ENCODE data around the gene PRR18.

PRR18 gene

DNA sequence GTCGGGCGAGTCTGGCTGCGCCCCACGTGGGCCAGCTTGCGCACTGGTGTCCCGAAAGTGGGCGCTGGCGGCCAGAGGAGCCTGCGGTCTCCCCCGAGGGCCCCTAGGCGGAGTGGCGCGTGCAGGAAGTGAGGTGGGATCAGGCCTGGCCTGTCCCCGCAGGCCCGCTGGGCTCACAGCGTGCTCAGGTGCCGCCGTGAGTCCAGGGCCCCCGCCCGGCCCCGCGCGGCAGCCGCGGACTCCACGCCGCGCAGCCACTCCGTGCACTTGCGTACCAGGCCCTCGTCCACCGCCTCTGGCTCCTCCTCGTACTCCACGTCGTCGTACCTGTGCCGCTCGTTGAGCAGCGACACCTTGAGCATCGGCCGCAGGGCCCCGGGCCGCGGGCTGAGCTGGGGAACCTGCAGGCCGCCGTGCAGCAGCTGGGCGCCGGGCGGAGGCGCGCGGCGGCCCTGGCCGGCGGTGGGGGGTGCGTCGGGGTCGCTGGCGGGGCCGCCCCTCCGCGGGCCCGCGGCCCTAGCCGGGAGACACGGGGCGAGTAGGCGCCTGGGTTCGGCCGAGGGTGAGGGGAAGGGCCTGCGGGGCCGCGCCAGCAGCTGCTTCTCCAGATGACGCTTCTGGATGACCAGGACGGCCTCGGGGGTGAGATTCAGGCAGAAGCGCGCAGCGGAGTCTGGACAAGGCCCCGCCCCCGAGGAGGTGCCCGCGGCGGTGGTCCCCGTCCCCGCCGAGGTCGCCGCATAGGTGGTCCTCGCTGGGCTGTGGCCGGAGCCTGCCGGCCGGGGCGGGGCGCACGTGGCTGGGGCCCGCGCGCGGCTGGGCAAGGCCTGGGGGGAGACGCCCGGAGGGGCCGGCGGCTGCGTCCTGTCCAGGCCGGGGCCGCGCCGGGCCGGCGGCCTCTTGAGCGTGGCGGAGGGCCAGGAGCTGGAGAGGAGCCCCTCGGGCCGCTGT lies 835 bp downstream of the PRR18 start:
- no peak for DNase-seq (ENCODE audit: extremely low read depth in 1 of 2, low read depth in 1 of 2)

DNA sequence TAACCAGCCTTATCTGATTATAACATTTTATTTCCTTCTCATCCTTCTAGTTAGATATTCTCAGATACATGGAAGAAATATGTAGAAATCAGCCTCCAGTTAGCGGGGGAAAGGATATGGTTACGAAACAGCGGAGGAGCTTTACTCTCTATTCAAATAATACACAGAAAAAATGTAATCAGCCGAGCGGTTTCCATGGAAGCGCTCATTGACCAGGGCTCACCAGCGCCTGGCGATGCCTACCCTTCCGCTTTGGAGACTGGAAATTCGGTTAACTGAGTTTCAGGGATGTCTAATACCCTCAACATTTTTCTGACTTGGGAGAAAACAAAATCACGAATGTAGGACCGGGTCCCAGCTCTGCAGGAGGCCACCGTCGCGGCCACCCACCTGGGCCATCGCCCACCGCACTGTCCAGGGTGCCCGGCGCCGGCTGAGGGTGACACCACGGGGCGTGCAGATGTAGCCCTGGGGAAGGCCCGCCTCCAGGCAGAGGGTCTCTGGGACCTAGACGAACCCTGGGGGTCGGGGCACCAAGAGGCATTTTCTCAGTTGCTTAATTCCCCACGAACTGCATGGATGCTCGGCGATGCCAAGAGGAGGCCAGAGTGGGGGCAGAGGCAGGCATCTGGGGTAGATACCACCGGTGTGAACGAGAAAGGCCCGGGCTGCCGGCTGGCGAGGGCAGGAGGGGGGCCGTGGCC lies 1.7 kb downstream of the PRR18 start:
- DNase-seq (ENCODE audit: extremely low read depth in 1 of 2, low read depth in 1 of 2) = no peak

DNA sequence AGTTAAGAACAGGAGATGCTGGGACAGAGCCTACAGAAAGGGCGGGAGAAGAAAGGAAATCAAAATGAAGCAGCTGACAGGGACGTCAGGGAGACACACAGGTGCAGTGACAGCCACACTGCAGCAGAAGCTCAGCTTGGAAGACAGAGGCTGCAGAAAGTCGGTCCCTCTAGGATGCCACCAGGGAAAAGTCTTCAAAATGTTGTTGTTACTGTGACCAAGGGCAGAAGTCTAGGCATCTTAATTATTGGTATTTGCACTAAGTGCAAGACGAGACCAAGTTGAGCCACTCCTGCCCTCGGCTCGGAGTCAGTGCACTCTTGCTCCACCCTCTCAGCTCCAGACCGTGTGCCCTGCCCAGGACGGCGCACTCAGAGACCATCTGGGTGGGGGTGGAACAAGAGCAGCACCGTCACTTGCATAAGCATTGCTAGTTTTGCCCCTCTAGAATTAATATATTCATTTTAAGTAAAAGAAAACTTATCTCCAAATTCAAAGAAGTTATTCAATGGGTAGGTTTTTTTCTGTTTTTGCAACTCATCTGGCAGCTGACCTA lies 2.6 kb downstream of the PRR18 start:
- DNase-seq (ENCODE audit: extremely low read depth in 1 of 2, low read depth in 1 of 2) = no peak

DNA sequence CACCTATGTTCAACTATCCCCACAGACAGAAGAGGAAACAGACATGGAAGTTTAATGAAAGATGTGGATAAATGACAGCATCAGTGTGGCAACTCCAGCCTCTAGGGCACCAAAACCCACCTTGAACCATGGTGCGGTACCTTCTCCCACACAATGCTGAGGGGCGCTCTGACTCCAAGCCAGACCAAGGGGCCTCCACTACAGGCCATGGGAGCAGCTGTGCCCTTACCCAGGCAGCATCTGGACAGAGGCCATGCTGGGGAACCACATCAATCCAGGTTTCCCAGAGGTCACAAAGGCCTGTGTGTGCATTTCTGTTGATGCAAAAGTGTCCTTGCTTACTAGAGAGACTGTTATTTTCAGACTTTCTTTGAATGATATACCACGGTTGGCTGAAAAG lies 4.1 kb downstream of the PRR18 start:
- DNase-seq (ENCODE audit: extremely low read depth in 1 of 2, low read depth in 1 of 2) = no peak

DNA sequence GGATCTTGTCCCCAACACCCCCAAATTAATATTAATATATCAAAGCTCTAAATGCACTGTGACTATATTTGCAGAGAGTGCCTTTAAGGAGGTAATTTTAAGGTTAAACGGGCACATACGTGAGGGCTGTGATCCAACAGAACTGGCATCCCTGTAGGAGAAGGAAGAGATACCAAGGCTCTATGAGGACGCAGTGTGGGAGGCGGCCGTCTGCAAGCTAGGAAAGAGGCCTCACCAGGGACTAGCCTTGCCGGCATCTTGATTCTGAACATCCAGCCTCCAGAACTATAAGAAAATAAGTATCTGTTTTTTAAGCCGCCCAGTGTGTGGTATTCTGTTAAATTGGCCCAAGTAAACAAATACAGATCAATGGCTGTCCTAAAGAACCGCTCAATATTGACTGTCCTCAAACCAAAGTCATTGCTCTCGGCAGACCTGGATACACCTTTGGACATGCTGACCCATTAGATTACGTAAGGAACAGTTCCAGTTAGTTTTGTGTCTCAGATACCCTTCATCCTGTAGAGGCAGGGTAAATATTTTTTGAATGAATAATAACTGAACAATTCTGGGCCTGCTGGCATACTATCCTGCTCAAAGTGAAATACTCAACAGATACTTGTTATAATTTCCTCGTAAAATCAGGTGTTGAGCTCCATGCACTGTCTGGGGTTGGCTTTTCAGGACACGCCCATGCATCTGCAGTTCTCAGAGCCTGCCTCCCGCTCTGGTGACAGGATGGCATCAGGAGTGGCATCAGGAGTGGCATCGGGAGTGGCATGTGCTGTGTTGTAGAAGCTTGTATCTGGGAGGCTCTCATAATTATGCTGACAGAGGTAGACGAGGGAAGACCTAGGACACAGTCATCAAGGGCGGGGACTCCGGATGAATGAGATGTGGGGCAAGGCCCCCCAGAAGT lies 6.3 kb downstream of the PRR18 start:
- no peak for DNase-seq (ENCODE audit: extremely low read depth in 1 of 2, low read depth in 1 of 2)

DNA sequence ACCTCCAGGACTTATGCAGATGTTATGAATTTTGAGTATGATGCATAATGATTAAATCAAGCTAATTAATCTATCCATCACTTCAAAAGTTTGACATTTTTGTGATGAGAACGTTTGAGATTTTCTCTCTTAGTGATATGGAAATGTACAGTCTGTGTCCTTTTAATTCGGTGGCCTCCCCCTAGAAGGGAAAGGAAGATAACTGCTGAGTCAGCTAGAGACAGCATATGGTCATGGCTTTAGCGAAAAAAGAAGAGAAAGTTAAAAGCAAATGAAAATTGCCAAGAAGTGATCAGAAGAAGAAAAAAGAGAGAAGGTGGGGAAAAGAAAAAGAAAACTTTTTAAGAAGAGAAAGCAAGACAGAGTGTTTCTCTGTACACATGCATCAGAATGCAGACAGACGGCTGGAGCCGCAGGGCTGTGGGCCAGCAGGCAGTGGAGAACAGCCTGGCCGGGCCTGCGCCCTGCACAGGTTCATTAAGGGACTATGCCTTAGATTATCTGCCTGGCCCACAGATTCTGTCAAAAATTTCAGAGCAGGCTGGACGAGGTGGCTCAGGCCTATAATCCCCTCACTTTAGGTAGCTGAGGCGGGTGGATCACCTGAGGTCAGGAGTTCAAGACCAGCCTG lies 7.7 kb downstream of the PRR18 start:
- no peak for DNase-seq (ENCODE audit: extremely low read depth in 1 of 2, low read depth in 1 of 2)

DNA sequence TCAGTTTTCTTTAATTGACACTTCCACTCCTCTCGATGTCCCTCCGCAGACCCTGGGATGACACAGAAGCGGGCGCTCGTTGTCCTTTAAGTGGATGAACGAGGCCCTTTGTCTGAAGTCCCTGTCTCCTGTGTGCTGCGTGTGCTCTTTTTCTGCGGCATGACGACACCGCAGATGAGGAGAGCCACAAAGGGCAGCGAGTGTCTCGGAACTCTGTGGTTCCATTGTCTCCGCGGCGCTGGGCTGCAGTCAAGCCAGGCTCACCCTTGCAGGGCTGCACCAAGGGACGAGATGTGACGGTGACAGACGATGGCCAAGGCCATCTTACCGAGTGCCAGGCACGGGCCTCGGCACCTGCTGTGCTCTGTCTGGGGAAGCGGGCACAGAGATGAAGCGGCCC lies 10.6 kb downstream of the PRR18 start:
- DNase-seq (ENCODE audit: extremely low read depth in 1 of 2, low read depth in 1 of 2) = no peak

DNA sequence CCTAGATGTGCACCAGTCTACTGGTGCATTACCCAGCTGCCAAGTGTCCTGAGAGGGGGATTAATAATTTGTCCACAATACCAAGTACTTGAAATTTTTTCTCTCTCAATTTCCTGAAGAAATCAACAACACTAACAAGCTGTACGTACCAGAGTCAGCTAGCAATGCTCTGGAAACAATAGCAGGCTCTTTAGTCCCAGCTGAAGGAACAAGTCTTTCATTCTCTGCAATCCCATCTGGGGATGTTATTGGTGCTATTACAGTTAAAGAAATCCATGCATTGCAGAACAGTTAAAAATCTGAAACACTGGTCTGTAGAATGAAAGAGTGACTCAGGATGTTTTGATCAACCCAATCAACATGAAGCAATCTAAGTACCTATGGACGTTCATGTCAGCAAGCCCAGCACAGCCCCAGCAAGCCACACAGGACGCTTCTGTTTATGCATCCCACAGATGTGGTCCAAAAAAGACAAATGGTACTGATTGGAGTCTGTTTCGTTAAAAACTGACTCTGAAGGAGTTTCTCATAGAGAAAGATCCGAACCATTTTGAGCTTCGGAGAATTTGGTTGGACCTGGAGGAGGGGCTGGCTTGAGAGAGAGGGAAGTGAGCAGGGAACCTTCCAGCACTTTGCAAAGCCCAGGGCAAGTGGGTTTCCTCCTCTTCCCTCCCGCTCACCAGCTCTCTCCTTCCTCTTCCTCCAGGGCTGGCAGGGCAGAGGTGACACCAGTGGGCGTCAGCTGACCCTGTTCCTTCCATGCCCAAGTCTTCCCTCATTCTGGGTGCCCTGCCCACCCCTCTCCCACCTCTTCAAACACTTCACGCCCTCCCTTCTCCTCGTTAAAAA lies 11.9 kb downstream of the PRR18 start:
- no peak for DNase-seq (ENCODE audit: extremely low read depth in 1 of 2, low read depth in 1 of 2)

DNA sequence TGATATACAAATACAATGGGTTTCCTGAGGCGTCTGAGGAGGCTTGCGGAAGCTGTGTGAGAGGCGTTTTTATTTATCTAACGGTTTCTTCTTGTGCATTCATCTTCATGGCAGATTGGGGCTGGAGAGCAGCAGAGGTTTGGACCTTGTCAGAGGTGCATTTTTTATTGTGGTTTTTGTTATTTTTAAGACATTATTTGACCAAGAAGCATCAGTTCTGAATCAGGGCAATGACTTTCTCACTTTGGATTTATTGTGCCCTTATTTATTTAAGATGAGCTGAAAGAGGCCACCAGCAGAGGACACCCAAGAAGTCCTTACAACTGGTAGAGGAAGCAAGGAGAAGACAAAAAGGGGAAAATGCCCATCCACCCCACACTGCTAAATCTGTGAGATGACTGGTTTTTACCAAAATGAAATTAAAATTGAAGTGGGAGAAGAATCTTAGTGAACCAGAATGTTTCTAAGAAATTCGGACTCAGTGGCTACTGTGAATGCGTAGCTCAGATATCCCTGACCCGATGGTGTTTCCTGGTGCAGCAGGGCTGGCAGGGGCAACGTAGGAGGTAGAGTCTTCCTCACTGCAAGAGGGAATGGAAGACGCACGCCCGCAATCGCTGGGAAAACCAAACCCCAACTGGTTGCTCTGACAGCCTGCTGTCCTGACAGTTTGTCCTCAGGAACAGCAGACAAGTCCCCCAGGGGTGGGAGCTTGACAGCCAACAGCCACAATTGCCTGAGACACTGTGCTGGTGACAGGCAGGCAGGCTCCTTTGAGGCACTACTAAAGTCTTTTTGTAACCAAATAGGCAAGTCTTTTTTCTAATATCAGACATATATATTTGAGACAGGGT lies 14.2 kb downstream of the PRR18 start:
- no peak for DNase-seq (ENCODE audit: extremely low read depth in 1 of 2, low read depth in 1 of 2)

DNA sequence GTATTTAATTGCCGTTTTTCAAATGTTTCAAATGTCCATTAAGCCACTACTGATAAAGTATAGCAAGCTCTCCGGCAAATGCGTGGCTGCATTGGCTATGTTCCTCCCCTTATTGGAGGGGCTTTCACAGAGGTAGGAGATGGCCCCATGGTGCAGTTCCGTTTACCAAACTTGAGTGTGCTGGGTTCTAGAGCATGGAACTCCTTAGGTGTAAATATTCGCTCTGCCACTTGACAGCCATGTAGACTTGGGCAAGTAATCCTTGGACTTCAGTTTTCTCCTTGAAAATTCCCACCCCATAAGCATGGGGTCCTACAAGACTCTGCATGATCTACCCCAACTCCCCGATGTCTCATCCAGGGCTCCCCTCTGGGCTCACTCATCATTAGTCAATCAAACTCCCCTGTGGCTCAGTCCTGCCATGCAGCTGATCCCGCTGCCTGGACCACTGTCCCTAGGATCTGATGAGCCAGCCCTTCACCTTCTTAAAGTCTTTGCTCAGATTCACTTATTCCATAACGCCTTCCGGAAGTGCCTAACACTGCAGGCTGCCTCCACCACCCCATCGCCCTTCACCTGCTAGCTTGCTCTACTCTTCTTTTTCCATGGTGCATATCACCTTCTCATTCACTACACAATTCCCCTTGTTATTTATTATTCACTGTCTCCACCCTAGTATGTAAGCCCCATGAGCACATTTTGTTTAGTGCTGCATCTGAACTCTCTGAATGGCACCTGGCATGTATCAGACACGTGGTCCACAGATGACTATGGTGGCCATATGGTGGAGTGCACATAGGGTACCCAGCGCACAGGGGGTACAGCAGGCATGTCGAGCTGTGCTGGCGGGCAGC lies 18.8 kb downstream of the PRR18 start:
- no peak for DNase-seq (ENCODE audit: extremely low read depth in 1 of 2, low read depth in 1 of 2)

DNA sequence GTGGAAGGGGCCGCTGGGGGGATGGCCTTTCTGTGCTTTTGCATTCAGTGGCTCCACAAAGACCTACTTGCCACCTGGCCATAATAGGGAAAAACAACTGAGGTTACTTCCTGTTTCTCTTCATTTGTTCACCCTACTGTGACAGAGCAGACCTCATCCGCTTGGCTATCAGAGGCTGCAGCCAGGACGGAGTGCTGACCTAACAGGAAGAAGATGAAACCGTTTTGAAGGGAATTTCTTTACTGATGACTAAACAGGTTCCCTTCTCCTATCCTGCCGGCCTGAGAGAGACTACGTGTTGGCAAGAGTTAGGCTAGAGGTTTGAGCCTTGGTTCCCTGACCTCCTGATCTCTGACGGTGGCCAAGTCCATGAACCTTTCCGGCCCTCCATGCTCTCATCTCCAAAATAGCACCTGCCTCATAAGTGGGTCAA lies 21.3 kb downstream of the PRR18 start:
- DNase-seq (ENCODE audit: extremely low read depth in 1 of 2, low read depth in 1 of 2) = no peak

DNA sequence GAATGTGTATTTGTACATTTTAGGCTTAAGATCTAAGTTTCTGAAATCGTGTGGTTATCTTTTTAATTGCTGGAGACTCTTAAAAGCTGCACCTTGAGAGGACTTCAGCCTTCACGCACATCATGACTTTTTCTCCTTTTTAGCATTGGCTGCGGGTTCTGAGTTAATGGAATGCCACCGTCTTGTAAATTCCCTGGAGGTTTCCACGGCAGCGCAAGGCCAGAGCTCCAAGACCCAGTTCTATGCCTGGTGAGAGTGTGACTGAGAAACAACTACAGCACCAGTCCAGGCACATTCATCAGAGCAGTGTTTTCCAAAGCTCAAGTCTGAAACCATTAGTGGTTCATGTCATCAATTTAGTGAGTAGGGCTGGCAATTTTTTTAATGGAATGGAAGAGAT lies 23.0 kb downstream of the PRR18 start:
- no peak for DNase-seq (ENCODE audit: extremely low read depth in 1 of 2, low read depth in 1 of 2)

DNA sequence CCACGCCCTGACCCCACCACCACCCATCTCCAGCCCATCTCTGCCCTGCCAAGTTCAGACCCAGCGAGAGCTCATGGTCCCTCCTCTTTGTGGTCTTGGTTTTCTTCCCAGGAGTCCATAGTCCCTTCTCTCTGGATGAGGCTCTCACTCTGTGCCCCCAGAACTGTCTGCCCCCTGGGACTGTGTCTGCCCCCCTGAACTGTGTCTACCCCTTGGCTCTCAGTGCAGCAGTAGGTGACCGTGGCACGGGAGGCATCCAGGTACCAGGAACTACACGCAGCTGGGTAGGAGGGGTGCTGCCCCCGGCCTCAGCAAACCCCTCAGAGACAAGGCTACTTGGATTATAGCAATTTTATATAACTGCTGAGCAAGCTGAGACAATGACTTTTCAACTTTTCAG lies 23.6 kb downstream of the PRR18 start:
- DNase-seq (ENCODE audit: extremely low read depth in 1 of 2, low read depth in 1 of 2) = no peak

DNA sequence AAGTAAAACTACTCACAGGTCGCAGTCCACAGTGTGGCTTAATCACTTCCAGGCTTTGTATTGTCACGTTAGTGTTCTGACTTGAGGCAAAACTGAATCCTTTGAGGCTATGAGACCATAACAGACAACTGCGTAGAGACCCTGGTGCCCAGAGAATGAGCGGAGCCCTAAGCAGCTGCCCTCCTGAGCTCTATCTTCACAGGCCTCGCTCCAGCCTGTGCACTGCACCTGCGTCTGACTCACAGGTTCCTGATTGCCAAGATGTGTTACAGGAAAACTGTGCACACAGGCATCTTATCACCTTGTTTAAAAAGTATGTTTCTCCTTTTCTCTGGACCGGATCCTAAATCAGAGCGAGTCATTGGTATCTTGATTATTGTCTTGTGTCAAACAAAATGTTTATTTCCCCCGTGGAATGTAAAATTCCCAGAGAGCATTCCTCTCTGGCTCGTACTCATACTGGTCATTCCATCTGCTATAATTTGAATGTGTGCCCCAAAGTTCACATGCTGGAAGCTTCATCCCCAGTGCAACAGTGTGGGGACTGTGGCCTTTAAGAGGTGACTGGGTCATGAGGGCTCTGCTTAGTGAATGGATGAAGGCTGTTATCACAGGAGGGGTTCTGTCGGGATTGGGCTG lies 25.7 kb downstream of the PRR18 start:
- no peak for DNase-seq (ENCODE audit: extremely low read depth in 1 of 2, low read depth in 1 of 2)

DNA sequence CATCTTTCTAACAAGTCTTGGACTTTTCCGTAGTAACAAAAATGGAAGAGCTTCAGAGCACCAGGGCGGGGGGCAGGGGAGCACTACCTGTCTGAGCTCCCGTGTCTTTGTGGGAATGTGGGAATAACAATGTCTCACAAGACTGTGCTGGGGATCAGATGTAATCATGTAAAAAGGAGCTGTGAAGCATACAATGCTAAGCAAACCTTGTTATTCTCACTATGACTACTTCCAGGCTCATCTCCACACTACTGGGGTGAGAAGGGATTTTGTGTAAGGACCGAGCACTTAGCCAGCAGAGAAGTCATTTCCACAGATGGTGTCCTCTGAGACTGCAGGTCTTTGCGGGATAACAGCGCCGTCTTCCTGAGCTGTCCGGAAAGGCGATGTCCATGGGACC lies 27.1 kb downstream of the PRR18 start:
- DNase-seq (ENCODE audit: extremely low read depth in 1 of 2, low read depth in 1 of 2) = no peak

DNA sequence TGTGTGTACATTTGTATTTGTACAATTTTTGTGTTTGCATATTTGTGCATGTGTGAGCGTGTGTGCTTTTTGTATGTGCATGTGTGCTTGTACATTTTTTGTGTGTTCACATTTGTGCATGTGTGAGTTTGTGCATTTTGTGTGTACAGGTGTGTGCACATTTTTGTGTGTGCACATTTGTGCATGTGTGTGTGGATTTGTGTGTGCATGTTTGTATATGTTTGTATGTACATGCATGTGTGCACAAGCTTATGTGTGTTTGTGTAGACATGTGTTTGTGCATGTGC lies 28.9 kb downstream of the PRR18 start:
- no peak for DNase-seq (ENCODE audit: extremely low read depth in 1 of 2, low read depth in 1 of 2)

Data from stimulated activated CD8-positive, alpha-beta memory T cell treated with anti-CD3 and anti-CD28 coated beads, Interleukin-7, amount 100 ng/mL, for 48 hours (primary cell).